A673 (cell line): ENCODE results near the gene PRSS27. TPM values are rescaled to one million over a fixed set of nuclear protein-coding genes. Genes with fewer than 3 reads are reported as not detected.

Source experiments
- BruUV-seq: library from RNA; stranded (reverse); fragments of 400-500 nt; replicated peaks from 2 replicates; lab custom pipeline; 2021; lab: Mats Ljungman, UMichigan
- CTCF ChIA-PET: fragments of 300-600 bp; sonication (Branson Sonifier 250); formaldehyde crosslinking; loops from one replicate; lab custom pipeline; 2022; ENCODE audit warnings: antibody characterized with exemption; lab: Charles Lee
- POLR2A ChIA-PET: fragments of 300-600 bp; sonication (Branson Sonifier 250); formaldehyde crosslinking; loops from one replicate; lab custom pipeline; 2022; ENCODE audit warnings: antibody characterized with exemption; ENCODE audit not compliant: low non-redundant PET; lab: Charles Lee
- DNase-seq: peaks from one replicate; pipeline ENCODE4 v3.0.0-alpha.2; 2015; ENCODE audit warnings: low spot score
- H3K27ac ChIP-seq: fragments of 200-600 bp; sonication (generic); 2 replicates; pipeline ENCODE4 v1.5.1; 2016; ENCODE audit warnings: mixed run types, low read depth, mild to moderate bottlenecking, mixed read lengths, antibody characterized with exemption, low read length; ENCODE audit not compliant: poor library complexity, severe bottlenecking
- H3K27me3 ChIP-seq: fragments of 200-600 bp; sonication (generic); replicated peaks from 2 replicates; pipeline ENCODE4 v1.6.1; 2017; ENCODE audit warnings: mixed run types, low read depth, mild to moderate bottlenecking, mixed read lengths, antibody characterized with exemption, low read length; ENCODE audit not compliant: insufficient read depth, poor library complexity
- H3K36me3 ChIP-seq: fragments of 200-600 bp; sonication (generic); 2 replicates; pipeline ENCODE4 v1.6.1; 2016; ENCODE audit warnings: mixed run types, mild to moderate bottlenecking, mixed read lengths, antibody characterized with exemption, low read length; ENCODE audit not compliant: insufficient read depth, poor library complexity, severe bottlenecking
- H3K4me1 ChIP-seq: fragments of 200-600 bp; sonication (generic); 2 replicates; pipeline ENCODE4 v1.6.1; 2017; ENCODE audit warnings: mixed run types, mild to moderate bottlenecking, mixed read lengths, antibody characterized with exemption, low read length; ENCODE audit not compliant: insufficient read depth, poor library complexity, severe bottlenecking
- H3K4me3 ChIP-seq: fragments of 200-600 bp; sonication (generic); 2 replicates; pipeline ENCODE4 v1.5.1; 2016; ENCODE audit warnings: low read depth, mixed run types, mild to moderate bottlenecking, mixed read lengths, low read length; ENCODE audit not compliant: poor library complexity, severe bottlenecking
- H3K9me3 ChIP-seq: fragments of 200-600 bp; sonication (generic); 2 replicates; pipeline ENCODE4 v1.6.1; 2016; ENCODE audit warnings: mixed run types, low read depth, mild to moderate bottlenecking, mixed read lengths, antibody characterized with exemption, low read length; ENCODE audit not compliant: poor library complexity, severe bottlenecking
- EZH2 ChIP-seq: fragments of 200-600 bp; sonication (generic); IDR thresholded peaks from 2 replicates; pipeline ENCODE4 v1.6.1; 2017; ENCODE audit warnings: borderline replicate concordance, low read depth, mild to moderate bottlenecking, mixed read lengths, antibody characterized with exemption, low read length; ENCODE audit not compliant: poor library complexity, severe bottlenecking
- intact Hi-C: fragments of 100-400 bp; cut with micrococcal nuclease; formaldehyde crosslinking; loops from one replicate; pipeline ENCODE4 v1.10.0; 2022; ENCODE audit not compliant: unreplicated experiment
- total RNA-seq: library from RNA; stranded (reverse); gene quantifications from 2 replicates; pipeline ENCODE4 v1.2.3, GENCODE V29; 2021
- TF ChIP-seq, protein P1 (sequence below): fragments of 300-800, 200-600 bp; sonication (generic); conservative IDR thresholded peaks from 2 replicates; pipeline ENCODE4 v1.5.1; 2017; ENCODE audit warnings: low read depth, mild to moderate bottlenecking, antibody characterized with exemption, low read length, moderate library complexity, mixed read lengths

Gene PRSS27
- total RNA-seq, 1 experiment from 2014 or later = 1.3 TPM

DNA sequence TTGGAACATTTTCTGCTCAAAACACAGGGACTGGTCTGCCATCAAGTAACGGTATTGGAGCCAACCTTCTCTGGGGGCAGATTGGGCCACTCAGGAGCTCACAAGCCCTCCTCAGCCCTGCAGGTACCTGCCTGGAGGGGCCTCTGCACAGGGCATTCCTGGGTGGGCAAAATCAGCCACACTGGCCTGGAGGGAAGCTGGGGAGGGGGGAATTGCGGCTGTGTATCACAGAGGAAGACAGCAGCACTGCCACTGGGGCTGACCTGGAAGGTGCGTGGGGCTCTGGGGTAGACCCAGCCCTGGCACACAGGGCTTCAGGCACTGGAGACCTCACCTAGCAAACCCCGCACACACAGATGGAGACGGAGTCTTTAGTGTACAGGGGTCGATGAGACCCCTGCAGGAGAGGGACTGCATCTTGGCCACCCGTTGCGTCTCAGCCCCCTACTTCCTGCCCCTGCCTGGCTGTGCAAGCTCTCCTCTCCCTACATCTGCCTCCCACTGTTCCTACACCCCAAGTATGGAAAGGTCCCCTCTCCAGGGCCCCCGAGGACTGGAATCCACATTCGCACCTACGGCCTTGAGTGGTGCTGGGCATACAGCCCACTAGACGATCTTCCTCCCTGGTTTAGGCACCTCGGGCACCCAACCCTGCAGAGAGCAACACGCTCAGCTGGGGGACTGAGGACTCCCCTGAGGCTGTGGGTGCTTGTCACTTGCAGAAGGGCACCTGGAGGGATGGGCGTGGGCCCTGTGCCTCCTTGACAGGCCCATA lies 25.3 kb upstream of the PRSS27 start:
- Histone ChIP-seq H3K4me1 (no peaks in the 10 kb centered on the region), H3K4me3 (no peak overlapping the region), H3K9me3 (no peaks in the 10 kb centered on the region), H3K36me3 (no peaks in the 10 kb centered on the region), H3K27ac (no peak overlapping the region), H3K27me3 (no peaks in the 10 kb centered on the region)
- TF ChIP-seq, protein P1, sequence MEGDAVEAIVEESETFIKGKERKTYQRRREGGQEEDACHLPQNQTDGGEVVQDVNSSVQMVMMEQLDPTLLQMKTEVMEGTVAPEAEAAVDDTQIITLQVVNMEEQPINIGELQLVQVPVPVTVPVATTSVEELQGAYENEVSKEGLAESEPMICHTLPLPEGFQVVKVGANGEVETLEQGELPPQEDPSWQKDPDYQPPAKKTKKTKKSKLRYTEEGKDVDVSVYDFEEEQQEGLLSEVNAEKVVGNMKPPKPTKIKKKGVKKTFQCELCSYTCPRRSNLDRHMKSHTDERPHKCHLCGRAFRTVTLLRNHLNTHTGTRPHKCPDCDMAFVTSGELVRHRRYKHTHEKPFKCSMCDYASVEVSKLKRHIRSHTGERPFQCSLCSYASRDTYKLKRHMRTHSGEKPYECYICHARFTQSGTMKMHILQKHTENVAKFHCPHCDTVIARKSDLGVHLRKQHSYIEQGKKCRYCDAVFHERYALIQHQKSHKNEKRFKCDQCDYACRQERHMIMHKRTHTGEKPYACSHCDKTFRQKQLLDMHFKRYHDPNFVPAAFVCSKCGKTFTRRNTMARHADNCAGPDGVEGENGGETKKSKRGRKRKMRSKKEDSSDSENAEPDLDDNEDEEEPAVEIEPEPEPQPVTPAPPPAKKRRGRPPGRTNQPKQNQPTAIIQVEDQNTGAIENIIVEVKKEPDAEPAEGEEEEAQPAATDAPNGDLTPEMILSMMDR = no peak
- TF ChIP-seq EZH2 = no peak
- intact Hi-C loops = no loop called here
- CTCF ChIA-PET = no interaction called here
- no peak for DNase-seq
- BruUV-seq = no TSS peak
- POLR2A ChIA-PET = no interaction called here

DNA sequence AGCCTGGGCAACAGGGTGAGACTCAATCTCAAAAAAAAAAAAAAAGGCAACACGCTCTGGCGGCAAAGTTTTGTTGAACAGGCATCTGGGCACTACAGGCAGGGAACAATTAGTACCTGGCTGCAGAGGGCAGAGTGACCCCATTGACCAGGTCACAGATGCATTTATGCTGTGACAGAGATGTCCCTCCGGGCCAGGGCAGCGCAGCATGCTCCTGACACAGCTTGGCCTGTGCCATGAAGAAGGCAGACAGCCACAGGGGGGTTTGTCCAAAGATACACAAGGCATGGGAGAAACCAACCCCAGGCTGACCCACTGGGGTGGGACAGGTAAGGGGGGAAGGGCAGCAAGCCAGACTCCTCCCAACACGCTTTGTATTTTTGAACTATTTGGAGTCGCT lies 24.7 kb upstream of the PRSS27 start:
- intact Hi-C loops = no loop called here

DNA sequence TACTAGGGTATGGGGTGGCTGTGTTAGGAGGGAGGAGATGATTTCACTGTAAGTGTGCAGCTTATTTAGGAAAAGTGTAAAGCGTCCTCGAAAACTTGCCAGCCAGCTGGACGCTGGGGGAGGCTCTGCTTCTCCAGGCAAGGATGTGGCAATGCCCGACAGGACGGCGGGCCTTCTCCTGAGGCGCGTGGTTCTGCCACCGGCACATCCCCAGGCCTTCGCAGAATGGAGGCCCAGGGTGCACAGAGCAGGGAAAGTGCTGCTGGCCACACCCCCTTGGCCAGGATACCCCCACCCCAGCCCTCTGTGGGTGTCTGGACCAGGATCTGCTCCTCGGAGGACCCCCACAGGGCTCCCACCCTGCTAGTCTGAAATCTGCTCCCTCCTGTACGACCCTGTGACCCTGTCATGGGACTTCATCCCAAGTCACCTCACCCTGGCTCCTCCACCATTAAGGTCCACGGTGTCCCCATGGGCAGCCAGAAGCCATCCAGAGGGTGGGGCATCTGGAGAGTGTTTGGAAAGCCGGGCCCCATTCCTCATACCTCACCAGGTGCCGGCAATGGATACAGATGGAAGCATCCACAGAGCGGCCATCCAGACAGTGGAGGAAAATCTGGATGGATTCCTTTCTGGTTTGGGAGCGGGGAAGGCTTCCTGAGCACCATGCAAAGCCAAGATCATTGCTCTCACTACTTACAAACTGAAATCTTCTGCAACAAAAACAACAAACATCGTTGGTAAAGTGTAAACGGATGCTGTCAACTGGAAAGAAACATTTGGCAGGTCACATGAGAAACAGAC lies 23.2 kb upstream of the PRSS27 start:
- Histone ChIP-seq H3K4me3 (no peak overlapping the region), H3K27me3 (no peaks in the 10 kb centered on the region), H3K27ac (no peak overlapping the region), H3K4me1 (no peaks in the 10 kb centered on the region), H3K36me3 (no peaks in the 10 kb centered on the region), H3K9me3 (no peaks in the 10 kb centered on the region)
- intact Hi-C loops = no loop called here
- CTCF ChIA-PET = no interaction called here
- DNase-seq = no peak
- TF ChIP-seq, protein P1 = no peak
- no peak for TF ChIP-seq EZH2
- POLR2A ChIA-PET = no interaction called here
- BruUV-seq = no TSS peak

More for the DNA sequence above, 24.7 kb upstream of the PRSS27 start:
- no peaks in the 10 kb centered on the region for H3K27me3 ChIP-seq
- H3K27ac ChIP-seq = no peak overlapping the region
- no peak for DNase-seq
- TF ChIP-seq EZH2 = no peak
- TF ChIP-seq, protein P1 = no peak
- H3K4me1 ChIP-seq = no peaks in the 10 kb centered on the region
- no TSS peak for BruUV-seq
- H3K9me3 ChIP-seq = no peaks in the 10 kb centered on the region
- ChIA-PET CTCF (no interaction called here), POLR2A (no interaction called here)
- H3K36me3 ChIP-seq = no peaks in the 10 kb centered on the region
- H3K4me3 ChIP-seq = no peak overlapping the region
